ENCODE measurements around the gene S1PR1.

The S1PR1 gene

GRCh38 chr1:101262630-101263348, 26.0 kb downstream of the S1PR1 start:
- no peak overlapping the region for H3K4me3 ChIP-seq (ENCODE audit: low read depth, low read length)
- no peak for DNase-seq (ENCODE audit: low read depth, low spot score)
- in situ Hi-C loops (cut with HindIII; ENCODE audit: low sequenced_read_pairs), result no loop called here
- TF ChIP-seq CTCF (IDR thresholded peaks at IDR 0.05; ENCODE audit: low read depth, low read length), result no peak

GRCh38 chr1:101264697-101265096, 27.9 kb downstream of the S1PR1 start:
- H3K4me3 ChIP-seq (ENCODE audit: low read depth, low read length), result no peak overlapping the region
- TF ChIP-seq CTCF (IDR thresholded peaks at IDR 0.05; ENCODE audit: low read depth, low read length), result no peak
- in situ Hi-C loops (cut with HindIII; ENCODE audit: low sequenced_read_pairs), result no loop called here
- no peak for DNase-seq (ENCODE audit: low read depth, low spot score)

- in situ Hi-C loops (cut with HindIII; ENCODE audit: low sequenced_read_pairs), result no loop called here
- no peak overlapping the region for H3K4me3 ChIP-seq (ENCODE audit: low read depth, low read length)
- no peak for DNase-seq (ENCODE audit: low read depth, low spot score)
- TF ChIP-seq CTCF (IDR thresholded peaks at IDR 0.05; ENCODE audit: low read depth, low read length), result no peak
Observed at GRCh38 chr1:101265684-101266083, 28.9 kb downstream of the S1PR1 start.

- in situ Hi-C loops (cut with HindIII; ENCODE audit: low sequenced_read_pairs), result no loop called here
- no peak overlapping the region for H3K4me3 ChIP-seq (ENCODE audit: low read depth, low read length)
- DNase-seq (ENCODE audit: low read depth, low spot score), result no peak
- TF ChIP-seq CTCF (IDR thresholded peaks at IDR 0.05; ENCODE audit: low read depth, low read length), result no peak
Observed at GRCh38 chr1:101267082-101267481, 30.3 kb downstream of the S1PR1 start.

- no peak for DNase-seq (ENCODE audit: low read depth, low spot score)
- no peak for TF ChIP-seq CTCF (IDR thresholded peaks at IDR 0.05; ENCODE audit: low read depth, low read length)
- in situ Hi-C loops (cut with HindIII; ENCODE audit: low sequenced_read_pairs), result no loop called here
- no peak overlapping the region for H3K4me3 ChIP-seq (ENCODE audit: low read depth, low read length)
Observed at GRCh38 chr1:101268893-101269292, 32.1 kb downstream of the S1PR1 start.

- no peak for DNase-seq (ENCODE audit: low read depth, low spot score)
- in situ Hi-C loops (cut with HindIII; ENCODE audit: low sequenced_read_pairs), result no loop called here
Observed at GRCh38 chr1:101275672-101276071, 38.9 kb downstream of the S1PR1 start.

More at GRCh38 chr1:101275672-101276071, 38.9 kb downstream of the S1PR1 start:
- H3K4me3 ChIP-seq (ENCODE audit: low read depth, low read length), result no peak overlapping the region
- no peak for TF ChIP-seq CTCF (IDR thresholded peaks at IDR 0.05; ENCODE audit: low read depth, low read length)

Data from astrocyte of the spinal cord (primary cell).